TTC549 (cell line): Measurements from ENCODE around the gene SNRK.

ENCODE experiments used
- FAIRE-seq: peaks from 2 replicates; lab custom pipeline; 2012; peaks lifted over from hg19 to GRCh38; lab: Jason Lieb, UNC

Gene SNRK

DNA sequence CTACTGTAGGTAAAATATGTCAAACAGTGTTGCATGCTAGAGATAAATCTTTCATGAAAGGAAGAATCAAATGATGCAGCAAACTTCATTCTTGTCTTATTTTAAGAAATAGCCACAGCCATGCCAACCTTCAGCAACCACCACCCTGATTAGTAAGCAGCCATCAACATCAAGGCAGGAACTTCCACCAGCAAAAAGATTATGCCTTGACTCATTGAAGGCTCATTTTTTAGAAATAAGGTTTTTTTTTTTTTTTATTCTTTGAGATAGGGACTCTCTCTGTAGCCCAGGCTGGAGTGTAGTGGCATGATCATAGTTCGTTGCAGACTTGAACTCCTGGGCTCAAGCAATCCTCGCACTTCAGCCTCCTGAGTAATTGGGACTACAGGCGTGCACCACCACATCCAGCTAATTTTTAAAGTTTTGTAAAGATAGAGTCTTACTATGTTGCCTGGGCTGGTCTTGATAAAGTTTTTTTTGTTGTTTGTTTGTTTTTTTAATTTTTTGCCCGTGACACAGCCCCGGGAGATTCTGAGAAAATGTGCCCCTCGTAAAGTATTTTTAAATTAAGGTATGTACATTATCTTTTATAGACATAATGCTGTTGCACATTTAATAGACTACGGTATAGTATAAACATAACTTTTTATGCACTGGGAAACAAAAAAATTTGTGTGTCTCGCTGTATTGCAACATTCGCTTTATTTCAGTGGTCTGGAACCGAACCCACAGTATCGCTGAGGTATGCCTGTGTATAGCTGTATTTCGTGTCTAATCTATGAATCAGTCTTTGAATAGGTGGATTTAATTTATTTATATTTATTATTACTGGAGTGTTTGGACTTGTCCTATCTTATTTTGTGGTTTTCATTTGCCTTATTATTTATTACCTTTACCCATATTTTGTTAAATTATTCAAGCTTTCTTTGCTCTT, 23.3 kb downstream of the SNRK start:
- FAIRE-seq: no peak

DNA sequence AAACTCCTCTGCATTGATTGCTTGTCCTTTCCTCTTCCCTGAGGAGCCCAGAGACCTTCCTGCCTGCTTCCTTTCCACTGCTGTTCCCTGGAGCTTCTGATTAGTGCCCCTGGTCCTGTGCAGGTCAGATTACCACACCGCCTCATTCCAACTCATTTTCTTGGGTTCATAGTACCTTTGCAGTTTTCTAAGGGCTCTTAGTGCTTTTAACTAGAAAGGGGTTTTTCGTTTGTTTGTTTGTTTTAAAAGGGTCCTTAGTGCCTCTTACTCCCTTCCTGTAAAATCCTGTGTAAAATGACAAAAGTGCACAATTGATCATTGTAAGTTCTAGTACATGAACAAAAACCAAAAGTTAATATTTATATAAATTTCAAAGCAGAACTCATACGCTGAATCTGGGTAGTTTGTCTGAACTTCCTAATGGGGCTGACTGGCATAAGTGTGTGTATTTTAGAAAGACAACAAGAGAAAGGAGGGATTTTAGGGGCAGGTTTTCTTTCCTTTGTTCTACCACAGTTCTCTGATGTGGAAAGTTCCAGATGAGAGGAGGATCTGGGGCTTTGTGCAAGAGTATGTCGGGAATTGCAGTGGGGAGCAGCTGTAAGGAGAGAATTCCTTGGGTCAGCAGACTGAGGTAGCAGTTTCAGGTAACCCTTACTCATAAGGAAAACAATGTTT, 30.6 kb downstream of the SNRK start:
- FAIRE-seq: no peak

DNA sequence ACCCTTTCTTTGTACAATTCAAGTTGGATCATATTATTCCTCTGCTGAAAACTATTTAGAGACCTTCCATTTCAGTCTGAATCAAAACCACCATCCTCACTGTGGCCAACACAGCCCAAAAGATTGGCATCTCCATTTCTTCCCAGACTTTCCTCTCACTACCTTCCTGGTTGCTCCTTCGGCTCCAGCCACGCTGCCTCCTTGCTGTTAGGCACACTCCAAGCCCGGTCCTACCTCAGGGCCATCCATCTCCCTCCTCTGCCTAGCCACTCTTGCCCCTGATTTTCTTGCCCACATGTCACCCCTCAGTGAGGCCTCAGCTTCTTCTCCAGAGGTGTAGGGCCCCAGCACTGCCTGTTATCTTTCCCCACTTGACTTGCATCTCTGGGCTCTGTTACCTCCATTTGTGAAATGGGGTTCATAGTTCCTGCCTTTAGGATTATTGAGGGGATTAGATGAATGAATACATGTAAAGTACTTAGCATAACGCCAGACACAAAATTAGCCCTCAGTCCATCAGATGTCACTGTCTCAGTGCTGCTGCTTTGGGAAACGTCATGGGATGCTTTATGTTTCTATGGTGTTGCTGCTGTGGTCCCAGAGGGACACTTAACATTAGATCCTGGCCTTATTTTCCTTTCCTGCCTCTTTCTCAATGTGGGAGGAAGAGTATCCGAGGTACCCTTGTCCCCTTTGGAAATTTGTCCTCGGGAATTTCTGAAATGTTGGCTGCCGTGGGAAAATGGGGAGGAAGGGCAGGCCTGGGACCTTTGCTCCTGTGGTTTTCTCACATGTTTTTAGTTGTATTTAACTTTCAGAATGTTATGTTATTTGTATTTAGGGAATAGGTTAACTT, 31.3 kb downstream of the SNRK start:
- no peak for FAIRE-seq

DNA sequence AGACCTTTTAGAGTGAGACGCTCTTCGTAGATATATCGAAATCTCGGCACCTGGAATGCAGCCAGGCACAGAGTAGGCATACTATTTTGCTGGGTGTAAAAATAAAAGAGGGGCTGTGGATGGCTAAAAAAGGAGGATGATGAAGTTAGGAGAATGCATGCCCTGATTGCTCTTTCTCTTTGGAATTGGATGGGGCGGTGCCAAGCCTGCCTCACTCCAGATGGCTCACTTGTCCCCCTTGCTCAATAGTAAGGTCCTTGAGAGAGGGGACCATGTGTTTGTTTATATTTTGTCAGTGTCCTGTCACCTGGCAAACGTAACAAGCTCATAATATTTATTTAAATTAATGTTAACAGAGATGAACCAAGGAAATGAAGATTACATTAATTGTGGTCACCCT, 33.0 kb downstream of the SNRK start:
- FAIRE-seq: no peak

DNA sequence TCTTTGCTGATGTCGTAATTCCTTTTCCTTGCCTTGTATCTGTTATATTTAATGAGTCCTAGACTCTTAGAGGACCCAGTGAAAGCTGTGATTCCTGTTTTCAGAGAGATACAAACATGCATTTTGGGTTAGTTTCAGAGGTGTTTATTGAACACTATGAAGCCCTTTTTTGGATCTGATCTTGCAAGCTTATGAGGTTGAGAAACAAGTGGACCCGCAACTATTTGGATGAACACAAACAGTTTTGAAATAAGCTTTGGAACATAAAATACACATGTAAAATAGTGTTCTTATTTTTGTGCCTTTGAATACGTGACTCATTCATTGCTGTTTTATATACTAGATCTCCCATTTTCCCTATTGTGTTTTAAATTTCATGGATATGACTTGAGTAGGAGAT, 33.5 kb downstream of the SNRK start:
- no peak for FAIRE-seq

DNA sequence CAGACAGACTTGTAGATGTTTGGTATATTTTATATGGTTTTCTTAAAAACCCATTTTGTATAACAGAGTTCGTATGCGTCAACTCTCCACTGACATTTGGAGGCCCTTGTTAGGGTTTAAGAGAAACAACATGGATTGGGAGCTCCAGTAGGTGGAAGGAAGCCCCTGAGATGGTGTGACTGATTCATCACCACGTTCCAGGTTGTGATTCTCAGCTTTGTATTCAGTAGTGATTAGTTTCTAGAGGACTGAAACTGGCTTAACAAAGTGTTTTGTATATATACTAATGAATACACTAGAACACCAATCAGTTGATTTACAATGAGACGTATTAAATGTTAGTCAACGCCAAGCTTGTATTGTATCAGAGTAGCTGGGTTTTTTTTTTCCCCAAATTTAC, 33.9 kb downstream of the SNRK start:
- no peak for FAIRE-seq

DNA sequence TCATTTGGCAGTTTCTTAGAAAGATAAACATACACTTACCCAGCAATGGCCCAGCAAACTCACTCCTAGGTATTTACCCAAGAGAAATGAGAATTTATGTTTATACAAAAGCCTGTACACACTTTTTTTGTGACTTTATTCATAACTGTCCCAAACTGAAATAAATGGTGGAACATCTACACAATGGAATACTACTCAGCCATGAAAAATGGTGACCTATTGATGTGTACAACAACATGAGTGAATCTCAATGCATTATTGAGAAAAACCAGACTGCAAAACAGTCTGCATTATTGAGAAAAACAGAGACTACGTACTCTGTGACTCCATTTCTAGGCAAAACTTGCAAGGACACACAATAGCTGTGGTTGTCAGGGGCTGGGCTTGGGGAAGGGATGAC, 37.2 kb downstream of the SNRK start:
- no peak for FAIRE-seq

DNA sequence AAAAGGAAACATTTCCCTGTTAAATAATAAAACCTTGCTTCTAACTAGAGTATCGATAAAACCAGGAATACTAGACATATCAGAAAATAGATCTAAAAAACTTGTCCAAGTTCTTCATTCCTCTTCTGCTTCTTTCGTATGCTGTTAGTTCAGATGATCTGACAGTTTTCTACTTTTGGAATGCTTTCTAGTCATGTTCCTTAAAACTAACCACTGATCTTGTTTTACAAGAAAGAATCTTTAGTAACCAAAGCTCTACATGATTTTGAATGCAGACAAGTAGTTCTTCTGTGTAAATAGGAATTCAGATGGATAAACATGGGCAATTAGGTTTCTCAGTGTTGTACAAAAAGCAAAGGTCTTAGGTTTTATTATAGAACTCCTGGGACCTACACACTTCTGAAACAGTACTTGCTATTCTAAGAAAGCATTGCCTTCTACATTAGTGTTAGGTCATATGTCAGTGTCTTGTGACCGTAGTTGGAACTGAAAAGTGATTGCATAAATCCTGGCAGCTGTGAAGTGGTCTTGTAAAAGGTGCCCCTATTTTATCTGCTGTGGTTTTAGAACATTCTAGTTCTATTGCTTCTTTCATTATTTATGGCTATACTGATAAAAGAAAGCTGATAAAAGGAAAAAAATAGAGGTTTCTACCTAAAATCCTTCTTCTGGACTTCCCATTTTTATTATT, 40.7 kb downstream of the SNRK start:
- no peak for FAIRE-seq

DNA sequence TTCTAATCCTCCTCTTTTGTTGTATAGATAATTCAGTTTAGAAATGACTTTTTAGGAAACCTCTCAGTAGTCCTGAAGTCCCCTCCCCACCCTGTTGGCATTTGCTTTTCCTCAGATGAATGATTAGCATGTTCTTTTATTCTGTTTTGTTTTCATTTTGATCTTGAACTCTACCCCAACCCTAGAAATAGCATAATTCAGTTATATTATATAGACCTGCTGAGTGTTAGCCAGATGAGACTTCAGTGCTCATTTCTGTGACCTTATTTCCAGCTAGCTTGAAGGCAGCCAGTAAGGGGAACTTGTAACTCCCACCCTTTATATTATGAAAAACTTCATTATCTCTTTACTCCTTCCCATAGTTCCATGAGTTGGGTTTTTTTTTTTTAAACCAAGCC, 41.2 kb downstream of the SNRK start:
- FAIRE-seq: no peak

DNA sequence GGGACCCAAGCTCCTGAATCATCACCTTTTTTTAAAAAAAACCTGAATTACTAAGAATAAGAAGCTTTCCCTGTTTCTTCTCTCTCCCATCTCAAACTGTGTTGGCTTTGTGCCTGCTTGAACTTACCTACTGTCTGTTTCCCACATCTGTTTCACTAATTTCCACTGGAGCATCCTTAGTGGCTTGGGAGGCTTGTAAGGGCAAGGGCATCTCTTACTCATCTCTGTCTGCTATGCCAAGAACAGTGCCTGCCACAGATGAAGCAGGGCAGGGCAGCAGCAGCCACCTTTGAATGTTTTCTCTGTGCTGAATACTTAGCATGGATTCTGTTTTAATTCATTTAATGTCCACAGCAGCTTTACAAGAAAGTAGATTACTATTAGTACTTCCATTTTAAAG, 42.3 kb downstream of the SNRK start:
- no peak for FAIRE-seq

DNA sequence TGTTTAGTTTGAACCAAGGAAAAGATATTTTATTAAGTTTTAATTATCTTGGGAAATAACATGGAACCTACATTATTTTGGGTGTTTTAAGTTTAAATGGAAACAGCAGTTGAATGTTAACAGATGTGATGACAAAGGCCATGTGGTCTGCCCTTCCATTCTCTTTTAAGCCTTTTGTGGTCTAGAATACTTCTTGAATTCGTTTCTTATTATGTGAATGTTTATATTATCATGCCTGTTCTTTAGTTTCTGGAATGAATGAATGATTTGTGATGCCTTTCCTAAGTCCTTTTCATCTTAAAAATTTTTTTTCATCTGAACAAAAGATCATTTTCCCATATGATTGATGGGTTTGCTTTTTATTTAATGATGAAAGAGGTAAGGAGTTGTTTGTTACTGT, 44.6 kb downstream of the SNRK start:
- no peak for FAIRE-seq

DNA sequence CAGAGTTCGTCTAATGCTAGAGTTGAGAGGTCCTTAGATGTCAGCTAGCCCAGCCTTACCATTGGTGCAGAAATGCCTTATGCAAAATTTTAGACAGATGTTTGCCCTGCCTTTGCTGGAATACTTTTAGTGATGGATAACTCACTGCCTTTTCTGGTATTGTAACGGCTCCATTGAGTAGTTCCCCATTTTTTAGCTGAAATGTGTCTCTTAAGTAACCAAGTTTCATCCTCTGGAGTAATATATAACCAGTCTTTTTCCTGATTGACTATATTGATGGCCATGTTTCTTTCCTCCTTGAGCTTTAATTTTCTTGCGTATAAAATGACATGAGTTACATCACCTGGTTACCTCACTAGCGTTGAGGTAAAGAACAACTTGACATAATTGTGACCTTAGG, 45.0 kb downstream of the SNRK start:
- FAIRE-seq: no peak

DNA sequence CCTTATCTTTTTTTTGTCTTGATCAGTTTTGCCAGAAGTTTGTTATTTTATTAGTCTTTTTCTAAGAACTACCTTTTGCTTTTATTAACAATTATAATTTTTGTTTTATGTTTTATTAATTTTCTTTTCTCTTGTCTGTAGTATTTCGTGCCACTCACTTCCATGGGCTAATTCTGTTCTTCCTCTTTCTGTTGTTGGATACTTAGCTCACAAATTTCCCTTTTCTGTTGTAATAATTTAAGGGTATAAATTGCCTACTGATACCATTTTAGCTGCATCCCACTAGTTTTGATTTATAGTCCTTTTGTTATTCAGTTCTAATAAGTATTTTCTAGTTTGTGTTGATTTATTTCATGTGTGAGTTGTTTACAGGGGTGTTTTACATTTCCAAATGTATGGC, 48.6 kb downstream of the SNRK start:
- FAIRE-seq: no peak

DNA sequence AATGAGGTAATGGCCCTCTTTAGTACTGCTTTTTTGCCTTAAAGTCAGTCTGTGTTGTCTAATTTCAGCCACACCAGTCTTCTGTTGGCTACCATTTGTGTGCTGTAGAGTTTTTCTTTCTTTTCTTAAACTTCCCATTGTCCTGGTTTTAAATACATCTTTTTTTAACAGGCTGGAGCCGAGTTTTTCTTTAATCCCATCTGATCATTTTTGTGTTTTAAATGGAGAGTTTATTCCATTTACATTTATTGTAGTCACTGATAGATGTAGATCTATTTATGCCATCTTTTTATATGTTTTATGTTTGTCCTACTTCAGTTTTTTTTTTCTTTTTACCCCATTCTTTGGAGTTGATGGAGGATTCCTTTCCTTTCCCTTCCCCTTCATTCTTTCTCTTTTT, 49.5 kb downstream of the SNRK start:
- FAIRE-seq: no peak

DNA sequence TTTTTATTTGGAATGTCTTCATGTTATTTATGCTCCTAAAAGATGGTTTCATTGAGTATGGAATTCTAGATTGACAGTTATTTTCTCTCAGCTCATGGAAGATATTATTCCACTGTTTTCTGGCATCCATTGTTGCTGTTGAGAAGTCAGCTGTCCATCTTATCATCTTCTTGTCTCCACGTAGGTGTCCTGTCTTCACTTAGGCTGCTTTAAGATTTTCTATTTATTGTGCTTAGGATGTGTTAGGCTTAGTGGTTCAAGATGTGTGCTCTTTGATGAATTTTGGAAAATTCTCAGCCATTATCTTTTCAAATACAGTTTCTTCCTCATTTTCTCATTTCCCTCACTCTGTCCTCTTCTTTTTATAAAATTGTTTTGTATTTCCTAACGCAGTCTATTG, 52.0 kb downstream of the SNRK start:
- no peak for FAIRE-seq

DNA sequence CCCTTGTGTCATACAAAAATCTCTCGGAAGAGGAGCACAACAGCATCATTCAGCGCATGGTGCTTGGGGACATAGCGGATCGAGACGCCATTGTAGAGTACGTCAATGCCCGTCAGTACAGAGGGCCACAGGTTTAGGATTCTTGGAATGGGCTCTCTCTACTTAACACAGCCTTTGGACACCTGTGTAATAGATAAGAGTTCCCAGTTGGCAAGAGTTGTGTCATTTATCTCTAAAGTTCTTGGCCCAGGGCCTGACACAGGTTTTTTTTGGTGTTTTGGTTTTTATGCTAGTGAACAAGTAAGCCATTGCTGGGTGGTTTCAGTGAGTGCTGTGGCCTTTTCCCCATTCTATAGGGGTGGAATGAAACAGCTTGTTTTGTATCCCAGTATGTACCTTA, 54.1 kb downstream of the SNRK start:
- FAIRE-seq: no peak

DNA sequence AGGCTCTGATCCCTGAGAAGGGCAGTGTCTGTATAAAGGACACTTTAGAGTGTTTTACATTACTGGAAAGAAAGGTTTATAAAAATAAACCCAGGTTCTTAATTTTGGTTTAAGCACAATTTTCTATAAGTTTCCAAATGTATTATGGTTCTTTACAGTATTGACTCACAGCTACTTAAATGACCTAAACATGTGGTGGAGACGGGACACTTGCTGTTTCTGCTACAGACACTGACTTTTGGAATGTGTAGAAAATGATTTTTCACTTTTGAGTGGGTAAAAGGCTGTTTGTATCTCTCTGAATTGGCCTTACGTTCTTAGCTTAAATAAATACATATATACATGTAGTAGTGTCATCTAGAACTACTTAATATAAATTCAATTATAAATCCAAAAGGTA, 55.4 kb downstream of the SNRK start:
- no peak for FAIRE-seq

DNA sequence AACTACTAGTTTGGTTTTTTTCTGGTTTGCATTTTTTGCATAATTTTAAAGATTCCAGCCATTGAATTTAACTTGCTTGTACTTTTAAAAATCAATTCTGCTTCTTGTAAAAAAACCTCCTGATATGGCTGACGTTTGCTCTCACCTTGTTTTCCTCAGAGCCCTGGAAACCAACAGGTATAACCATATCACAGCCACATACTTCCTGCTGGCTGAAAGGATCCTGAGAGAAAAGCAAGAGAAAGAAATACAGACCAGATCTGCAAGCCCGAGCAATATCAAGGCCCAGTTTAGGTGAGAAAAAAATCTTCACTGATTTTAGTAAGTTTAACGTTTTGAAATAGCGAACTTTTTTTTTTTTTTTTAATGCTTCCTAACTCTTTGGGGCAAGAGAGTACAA, 56.8 kb downstream of the SNRK start:
- no peak for FAIRE-seq

DNA sequence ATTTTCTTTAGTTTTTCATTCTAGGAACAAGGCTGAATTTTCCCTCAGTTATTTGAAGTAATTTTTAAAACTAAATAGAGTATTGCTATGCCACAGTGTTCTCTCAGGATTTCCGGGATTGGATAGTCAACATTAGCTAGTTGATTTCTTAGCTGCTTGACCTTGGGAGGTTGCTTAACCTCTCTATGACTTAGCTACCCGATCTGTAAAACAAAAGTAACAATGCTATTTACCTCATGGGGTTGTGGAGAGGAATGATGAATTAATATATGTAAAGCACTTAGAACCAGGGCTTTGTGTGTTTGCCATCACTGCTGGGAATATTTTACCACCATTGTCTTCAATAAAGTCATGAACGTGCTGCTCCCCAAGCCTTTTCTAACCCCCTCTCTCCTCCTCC, 57.5 kb downstream of the SNRK start:
- no peak for FAIRE-seq

DNA sequence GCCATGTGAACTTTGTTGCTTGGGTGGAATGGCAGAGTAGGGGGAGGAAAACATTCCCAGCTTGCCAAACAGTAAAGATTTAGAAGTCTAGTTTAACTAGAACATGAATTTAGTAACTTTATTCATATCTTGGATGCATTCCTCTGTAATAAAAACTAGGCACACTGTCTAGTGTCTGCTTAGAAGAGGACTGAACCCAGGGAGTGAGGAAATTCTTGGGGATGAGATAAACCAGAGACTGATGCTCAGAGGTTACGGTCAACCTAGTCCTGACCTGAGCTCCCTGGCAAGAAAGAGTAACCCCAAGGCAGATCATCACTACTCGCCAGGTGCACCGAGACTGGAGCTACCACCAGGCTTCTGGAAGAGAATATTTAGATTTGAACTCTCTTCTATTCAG, 58.2 kb downstream of the SNRK start:
- FAIRE-seq: no peak

DNA sequence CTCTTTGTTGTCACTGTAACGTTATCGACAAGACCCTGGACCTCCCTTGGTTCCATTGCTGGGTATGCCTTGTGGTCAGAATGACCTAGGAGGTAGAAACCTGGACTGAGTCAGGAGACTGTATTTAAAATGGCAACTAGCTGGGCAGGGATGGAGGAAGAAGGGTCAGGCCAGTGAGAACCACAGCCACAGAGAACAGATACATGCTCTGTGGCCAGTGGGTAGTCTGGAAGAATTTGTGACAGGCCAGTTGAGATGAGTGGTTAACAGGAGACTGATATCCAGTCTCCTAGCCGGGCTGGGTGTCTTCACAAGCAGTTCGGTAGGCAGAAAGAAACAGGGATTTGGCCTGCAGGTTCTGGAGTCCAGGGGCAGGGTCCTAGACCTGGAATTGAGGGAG, 58.9 kb downstream of the SNRK start:
- FAIRE-seq: no peak

DNA sequence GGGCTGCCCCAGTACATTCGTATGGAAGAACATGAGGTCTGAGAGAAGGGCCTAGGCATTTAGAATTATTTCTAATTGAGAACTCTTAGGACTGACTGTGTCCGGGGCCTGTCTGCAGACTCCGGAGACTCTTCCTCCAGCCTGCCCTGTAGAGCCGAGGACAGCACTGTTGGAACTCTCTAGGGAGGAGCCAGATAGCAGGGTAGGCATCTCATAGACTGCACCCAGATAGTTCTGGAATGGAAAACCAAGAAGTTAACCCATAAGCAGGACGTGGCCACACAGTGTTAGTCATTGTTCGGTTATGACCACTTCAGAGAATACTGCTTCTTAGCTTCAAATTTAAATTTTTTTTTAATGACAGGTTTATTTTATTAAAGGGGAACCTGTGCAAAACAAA, 59.5 kb downstream of the SNRK start:
- FAIRE-seq: no peak
